Lung (tissue), 12 donors: ENCODE results near the gene NCOA1. TPM values are rescaled to one million over a fixed set of nuclear protein-coding genes. Genes with fewer than 3 reads are reported as not detected.
"Not testable (repeated sequence)": the region's sequence is repeated elsewhere in the genome, so short reads cannot be mapped to it uniquely, and the experiment has no call there.

Source experiments
- ATAC-seq: fragments of 200-7000 bp; cut with Tn5 transposase; one replicate; pipeline ENCODE4 v1.9.1; 2020; ENCODE audit warnings: moderate number of reproducible peaks; ENCODE audit not compliant: insufficient read depth, low FRiP score
- DNase-seq, 3 donors: peaks; one replicate each; pipeline ENCODE4 v3.0.0-alpha.2; 2013 to 2017
- H3K27ac ChIP-seq, 2 donors: one replicate each; pipeline ENCODE4 v1.5.1; 2013; ENCODE audit warnings: mild to moderate bottlenecking in 2 of 2, moderate library complexity in 2 of 2, control low read depth in 1 of 2, inconsistent platforms in 1 of 2, low read depth in 1 of 2, low read length in 1 of 2
- H3K27me3 ChIP-seq, 3 donors: one replicate each; pipeline ENCODE4 v1.5.1; 2013; ENCODE audit warnings: low read length in 2 of 3; ENCODE audit not compliant: control insufficient read depth in 3 of 3, insufficient read depth in 3 of 3
- H3K36me3 ChIP-seq, 4 donors: one replicate each; pipeline ENCODE4 v1.5.1; 2013; ENCODE audit warnings: low read length in 4 of 4, mild to moderate bottlenecking in 1 of 4, moderate library complexity in 1 of 4; ENCODE audit not compliant: control insufficient read depth in 4 of 4, insufficient read depth in 4 of 4
- H3K4me1 ChIP-seq, 5 donors: one replicate each; pipeline ENCODE4 v1.5.1; 2013; ENCODE audit warnings: low read length in 5 of 5, mild to moderate bottlenecking in 2 of 5, moderate library complexity in 1 of 5; ENCODE audit not compliant: control insufficient read depth in 5 of 5, insufficient read depth in 5 of 5
- H3K4me3 ChIP-seq: one replicate; pipeline ENCODE4 v1.5.1; 2013; ENCODE audit warnings: mild to moderate bottlenecking, control low read depth, moderate library complexity
- H3K9ac ChIP-seq, 2 donors: one replicate each; pipeline ENCODE4 v1.5.1; 2013; ENCODE audit warnings: low read length in 2 of 2, control low read depth in 1 of 2; ENCODE audit not compliant: insufficient read depth in 1 of 2
- H3K9me3 ChIP-seq, 4 donors: one replicate each; pipeline ENCODE4 v1.5.1; 2013; ENCODE audit warnings: low read length in 3 of 4, mild to moderate bottlenecking in 1 of 4, moderate library complexity in 1 of 4; ENCODE audit not compliant: control insufficient read depth in 4 of 4, insufficient read depth in 3 of 4
- CTCF ChIP-seq: IDR thresholded peaks from 2 replicates; pipeline ENCODE4 v1.5.1; 2012; ENCODE audit warnings: mild to moderate bottlenecking; ENCODE audit errors: control extremely low read depth, extremely low read depth
- WGBS, 2 donors: extraction: QIAGEN DNeasy Blood & Tissue Kit; methylation state at CpG; one replicate each; pipeline ENCODE4 v1.1.7; 2013; 5-methylcytosine and 5-hydroxymethylcytosine counted together
- polyA plus RNA-seq, 2 donors: library from polyadenylated mRNA; stranded (reverse); fragments of 200-250 nt; gene quantifications; one replicate each; pipeline ENCODE4 v1.2.1, GENCODE V29; 2013
- total RNA-seq, 2 donors: library from RNA; depleted of rRNA in 1 of 2; stranded (reverse); fragments of >200 nt in 1 of 2; gene quantifications; one replicate each; pipeline ENCODE4 v1.2.1, GENCODE V29; 2014 to 2021
- donor health status: control.
- donor health status: control.
- donor health status: Bipolar disorder and iron deficiency.
- donor health status: healthy.
- donor health status: DM: yes; HTN: yes; CAD: no.

Gene NCOA1
- total and polyA plus RNA-seq, 4 donors: 8.3 to 123 (median 27.3) TPM

DNA sequence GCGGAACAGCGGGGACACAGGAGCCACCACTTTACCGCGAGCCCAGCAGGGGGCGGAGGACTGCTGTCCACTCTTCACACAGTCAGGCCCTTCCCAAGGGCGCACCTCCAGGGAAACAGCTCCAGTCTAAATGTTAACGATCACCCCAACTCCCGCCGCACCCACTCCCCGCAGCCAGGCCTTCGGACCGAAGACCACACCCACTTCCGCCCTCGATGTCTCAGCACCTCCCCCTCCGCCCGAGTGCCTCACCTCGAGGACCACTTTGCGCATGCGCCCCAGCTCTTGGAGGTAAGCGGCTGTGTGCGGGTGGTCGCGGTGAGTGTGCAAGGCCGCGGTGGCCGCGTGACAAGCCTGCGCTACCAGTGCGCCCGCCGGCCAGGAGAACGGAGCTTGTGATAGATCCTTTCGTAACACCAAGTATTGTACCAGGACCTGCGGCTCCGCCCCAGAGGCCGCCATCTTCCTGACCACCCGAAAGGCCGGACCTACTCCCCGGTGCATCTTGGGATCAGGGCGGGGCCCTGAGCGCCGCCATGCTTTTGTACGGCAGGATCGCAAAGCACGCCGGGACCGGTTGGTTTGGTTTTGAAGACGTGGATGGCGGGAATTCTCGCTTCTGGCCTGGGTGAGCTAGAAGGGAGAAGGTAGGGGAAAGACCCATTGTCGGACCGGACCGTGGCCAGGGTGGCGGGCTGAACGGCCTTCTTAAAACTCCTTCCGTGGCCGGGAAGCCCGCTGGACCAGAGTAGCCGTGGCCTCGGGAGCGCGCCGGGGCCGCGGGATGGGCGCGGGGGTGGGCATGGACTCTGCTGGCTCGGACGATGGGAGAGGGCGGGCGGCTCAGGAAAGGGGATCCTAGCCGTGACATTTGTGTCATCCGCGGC is 302.1 kb downstream of the NCOA1 start, which contains the start of the genes CENPO and PTRHD1:
CENPO (plus strand) TSS at position 552 of the 887 bp plus-strand sequence. CDS start 495 bp downstream, outside the sequence.
PTRHD1 (minus strand) TSS at position 518 of the 887 bp plus-strand sequence; CDS start at position 504, 14 bp downstream.
- no peak for TF ChIP-seq CTCF
- DNase-seq (peak; percentile 97 to 99 (median 98)), ATAC-seq (peak; percentile 99)
- peak within 1 kb of the TSS; percentile 69 to 73 for H3K9ac ChIP-seq
- peaks cover 0 to 29% (median 6%) of the 10 kb centered on the region in 5 donors for H3K4me1 ChIP-seq
- peak within 1 kb of the TSS; percentile 93 to 97 for H3K27ac ChIP-seq
- H3K27me3 ChIP-seq: no peaks in the 10 kb centered on the region
- peak within 1 kb of the TSS; percentile 63 for H3K4me3 ChIP-seq
- peaks cover 0 to 3% (median 0%) of the 10 kb centered on the region in 4 donors for H3K36me3 ChIP-seq
- WGBS, 2 donors: 0% methylated on average over 68 to 74 of the region's 74 CpGs
- H3K9me3 ChIP-seq: no peaks in the 10 kb centered on the region

DNA sequence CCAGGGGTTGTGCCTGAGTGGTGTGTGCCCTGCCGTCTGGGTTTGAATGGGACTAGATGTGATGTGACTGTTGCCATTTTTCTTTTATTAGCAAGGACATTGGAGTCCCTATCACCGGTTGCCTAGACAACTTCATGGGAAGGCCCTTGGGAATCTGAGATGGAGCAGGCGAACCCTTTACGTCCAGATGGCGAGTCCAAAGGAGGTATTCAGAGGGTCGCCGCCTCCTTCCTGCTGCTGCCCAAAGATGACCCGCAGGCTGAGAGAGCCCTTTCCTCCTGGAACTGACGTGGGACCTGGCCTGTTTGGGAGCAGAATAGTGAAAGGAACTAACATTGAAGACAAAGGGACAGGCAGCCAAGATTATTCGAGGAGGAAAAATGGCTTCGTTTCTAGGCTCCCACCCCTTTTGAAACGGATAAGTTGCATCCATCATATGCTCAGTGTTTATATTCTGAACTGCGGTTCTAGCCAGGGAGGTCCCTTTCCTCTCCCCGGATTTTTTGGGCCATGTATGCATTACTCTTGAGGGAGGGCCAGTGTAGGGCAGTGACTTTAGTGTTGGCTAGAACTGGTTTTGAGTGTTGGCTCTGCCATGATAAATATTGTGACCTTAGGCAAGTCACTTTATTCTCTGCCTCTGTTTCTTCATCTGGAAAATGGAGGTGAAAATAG is 302.8 kb downstream of the NCOA1 start:
- DNase-seq: peak; percentile 31 to 65 (median 53)
- ATAC-seq: no peak
- peaks cover 0 to 26% (median 6%) of the 10 kb centered on the region in 5 donors for H3K4me1 ChIP-seq
- no peak overlapping the region for H3K27ac ChIP-seq
- WGBS, 2 donors: 6 to 8% methylated on average over 14 of the region's 14 CpGs
- no peaks in the 10 kb centered on the region for H3K9me3 ChIP-seq
- H3K4me3 ChIP-seq: peak overlapping the region; percentile 63
- TF ChIP-seq CTCF: no peak
- peaks cover 0 to 3% (median 0%) of the 10 kb centered on the region in 4 donors for H3K36me3 ChIP-seq
- H3K9ac ChIP-seq: peak overlapping the region; percentile 26 to 56
- H3K27me3 ChIP-seq: no peaks in the 10 kb centered on the region

GRCh38 chr2:24797644-24798043 is 306.6 kb downstream of the NCOA1 start:
- TF ChIP-seq CTCF: no peak
- ATAC-seq: no peak
- H3K9me3 ChIP-seq: no peaks in the 10 kb centered on the region
- 91 to 94% methylated on average over 2 of the region's 2 CpGs for WGBS, 2 donors
- no peak for DNase-seq
- no peak overlapping the region for H3K9ac ChIP-seq
- H3K36me3 ChIP-seq: peaks cover 0 to 6% (median 0%) of the 10 kb centered on the region in 4 donors
- H3K4me1 ChIP-seq: peaks cover 0 to 18% (median 3%) of the 10 kb centered on the region in 5 donors
- no peaks in the 10 kb centered on the region for H3K27me3 ChIP-seq
- no peak overlapping the region for H3K4me3 ChIP-seq
- no peak overlapping the region for H3K27ac ChIP-seq

DNA sequence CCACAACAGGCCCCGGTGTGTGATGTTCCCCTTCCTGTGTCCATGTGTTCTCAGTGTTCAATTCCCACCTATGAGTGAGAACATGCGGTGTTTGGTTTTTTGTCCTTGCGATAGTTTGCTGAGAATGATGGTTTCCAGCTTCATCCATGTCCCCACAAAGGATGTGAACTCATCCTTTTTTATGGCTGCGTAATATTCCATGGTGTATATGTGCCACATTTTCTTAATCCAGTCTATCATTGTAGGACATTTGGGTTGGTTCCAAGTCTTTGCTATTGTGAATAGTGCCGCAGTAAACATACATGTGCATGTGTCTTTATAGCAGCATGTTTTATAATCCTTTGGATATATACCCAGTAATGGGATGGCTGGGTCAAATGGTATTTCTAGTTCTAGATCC is 309.4 kb downstream of the NCOA1 start:
- ATAC-seq, H3K4me1 ChIP-seq, H3K9ac ChIP-seq, DNase-seq, H3K9me3 ChIP-seq, H3K27me3 ChIP-seq, H3K4me3 ChIP-seq, H3K27ac ChIP-seq, H3K36me3 ChIP-seq: not testable (repeated sequence)
- 89 to 95% methylated on average over 4 to 5 of the region's 5 CpGs for WGBS, 2 donors

GRCh38 chr2:24805811-24806660 is 315.0 kb downstream of the NCOA1 start:
- not testable (repeated sequence) for DNase-seq, H3K27ac ChIP-seq, H3K4me1 ChIP-seq, H3K36me3 ChIP-seq, H3K9ac ChIP-seq, H3K9me3 ChIP-seq, H3K4me3 ChIP-seq, ATAC-seq, H3K27me3 ChIP-seq
- 96 to 97% methylated on average over 25 of the region's 25 CpGs for WGBS, 2 donors
